ENCODE data around the gene PRSS23. TPM values are rescaled to one million over a fixed set of nuclear protein-coding genes. Genes with fewer than 3 reads are reported as not detected.

PRSS23 gene
- polyA plus RNA-seq, 1 experiment, result 50.3 TPM

DNA sequence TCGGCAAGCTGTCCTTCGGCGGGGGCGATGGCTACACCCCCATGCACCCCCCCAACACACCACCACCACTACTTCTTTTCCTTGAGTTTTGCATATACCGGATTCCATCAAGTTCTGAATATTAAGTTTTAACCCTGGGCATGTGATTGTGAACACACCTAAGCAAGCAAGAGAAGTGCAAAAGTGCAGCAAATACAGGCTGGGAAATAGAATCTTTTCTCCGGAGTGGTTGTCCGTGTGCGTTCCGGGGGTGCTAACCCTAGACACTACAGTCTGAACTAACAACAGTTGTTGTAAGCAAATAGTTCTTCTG lies 574 bp downstream of the PRSS23 start:
- POLR2A ChIA-PET, result interaction anchor here (1.8 kb wide), 1 partner anchor 65 kb away, joined by 7 read pairs; no protein-coding TSS in a partner anchor
- TF ChIP-seq, protein P1, sequence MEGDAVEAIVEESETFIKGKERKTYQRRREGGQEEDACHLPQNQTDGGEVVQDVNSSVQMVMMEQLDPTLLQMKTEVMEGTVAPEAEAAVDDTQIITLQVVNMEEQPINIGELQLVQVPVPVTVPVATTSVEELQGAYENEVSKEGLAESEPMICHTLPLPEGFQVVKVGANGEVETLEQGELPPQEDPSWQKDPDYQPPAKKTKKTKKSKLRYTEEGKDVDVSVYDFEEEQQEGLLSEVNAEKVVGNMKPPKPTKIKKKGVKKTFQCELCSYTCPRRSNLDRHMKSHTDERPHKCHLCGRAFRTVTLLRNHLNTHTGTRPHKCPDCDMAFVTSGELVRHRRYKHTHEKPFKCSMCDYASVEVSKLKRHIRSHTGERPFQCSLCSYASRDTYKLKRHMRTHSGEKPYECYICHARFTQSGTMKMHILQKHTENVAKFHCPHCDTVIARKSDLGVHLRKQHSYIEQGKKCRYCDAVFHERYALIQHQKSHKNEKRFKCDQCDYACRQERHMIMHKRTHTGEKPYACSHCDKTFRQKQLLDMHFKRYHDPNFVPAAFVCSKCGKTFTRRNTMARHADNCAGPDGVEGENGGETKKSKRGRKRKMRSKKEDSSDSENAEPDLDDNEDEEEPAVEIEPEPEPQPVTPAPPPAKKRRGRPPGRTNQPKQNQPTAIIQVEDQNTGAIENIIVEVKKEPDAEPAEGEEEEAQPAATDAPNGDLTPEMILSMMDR (IDR thresholded peaks at IDR 0.05; ENCODE audit: low read depth, low read length), result no peak
- Histone ChIP-seq H3K9me3 (ENCODE audit: control insufficient read depth, insufficient read depth, low read length) (no peaks in the 10 kb centered on the region; the same call in 1 of the 2 replicates), H3K27me3 (ENCODE audit: control insufficient read depth, insufficient read depth, low read length) (no peaks in the 10 kb centered on the region), H3K4me3 (ENCODE audit: low read depth, low read length) (peak overlapping the region; percentile 73), H3K27ac (ENCODE audit: low read depth, low read length) (no peak overlapping the region)
- CTCF ChIA-PET, result interaction anchor here (1.0 to 4.3 kb wide), 3 partner anchors 17 to 370 kb away, joined by 3 to 34 read pairs (median 3); no protein-coding TSS in a partner anchor
- DNase-seq (ENCODE audit: low read depth, low spot score), result no peak

DNA sequence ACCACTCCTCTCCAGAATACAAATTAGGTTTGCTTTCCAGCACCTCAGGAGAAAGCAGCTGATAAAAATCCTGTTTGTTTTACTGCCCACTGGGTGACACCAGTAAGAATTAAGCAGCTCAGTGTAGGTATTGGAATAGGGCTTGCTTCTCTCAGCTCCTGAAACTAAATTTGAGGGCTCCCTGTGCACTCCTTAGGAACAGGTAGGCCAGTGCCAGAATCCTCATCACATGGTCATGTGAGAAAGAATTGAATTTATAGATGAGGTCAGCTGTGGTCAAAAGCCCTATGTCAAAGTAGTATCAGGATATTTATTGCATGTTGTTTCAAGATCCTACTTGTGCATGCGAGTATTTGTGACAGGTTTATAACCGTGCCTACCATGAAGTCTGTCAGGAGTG lies 1.0 kb downstream of the PRSS23 start:
- Histone ChIP-seq H3K9me3 (ENCODE audit: control insufficient read depth, insufficient read depth, low read length) (no peaks in the 10 kb centered on the region; the same call in 1 of the 2 replicates), H3K4me3 (ENCODE audit: low read depth, low read length) (peak overlapping the region; percentile 73), H3K27me3 (ENCODE audit: control insufficient read depth, insufficient read depth, low read length) (no peaks in the 10 kb centered on the region), H3K27ac (ENCODE audit: low read depth, low read length) (no peak overlapping the region)
- ChIA-PET POLR2A (interaction anchor here (1.8 kb wide), 1 partner anchor 65 kb away, joined by 7 read pairs; no protein-coding TSS in a partner anchor), CTCF (interaction anchor here (1.0 to 4.3 kb wide), 3 partner anchors 16 to 371 kb away, joined by 3 to 34 read pairs (median 3); no protein-coding TSS in a partner anchor)
- DNase-seq (ENCODE audit: low read depth, low spot score), result no peak
- TF ChIP-seq, protein P1 (IDR thresholded peaks at IDR 0.05; ENCODE audit: low read depth, low read length), result no peak

DNA sequence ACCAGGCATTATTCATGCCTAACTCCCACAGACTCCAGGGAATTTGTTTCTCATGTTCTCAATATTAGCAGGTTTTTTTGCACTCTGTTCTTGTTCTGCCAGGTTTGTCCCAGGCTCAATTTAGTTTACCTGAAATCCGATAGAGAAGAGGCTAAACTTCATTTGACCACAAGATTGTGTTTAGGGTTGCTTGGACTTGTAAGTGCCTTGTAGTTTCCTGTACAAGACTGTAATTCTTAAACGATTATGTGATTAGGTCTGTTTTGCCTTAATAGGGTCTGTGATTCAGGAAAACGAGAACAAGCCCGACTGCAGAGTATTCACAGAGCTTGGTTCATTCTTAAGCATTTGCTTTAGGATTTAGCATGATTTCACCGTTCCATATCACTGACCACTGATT lies 1.8 kb downstream of the PRSS23 start:
- Histone ChIP-seq H3K4me3 (ENCODE audit: low read depth, low read length) (peak overlapping the region; percentile 73), H3K27me3 (ENCODE audit: control insufficient read depth, insufficient read depth, low read length) (no peaks in the 10 kb centered on the region), H3K27ac (ENCODE audit: low read depth, low read length) (no peak overlapping the region), H3K9me3 (ENCODE audit: control insufficient read depth, insufficient read depth, low read length) (no peaks in the 10 kb centered on the region; the same call in 1 of the 2 replicates)
- TF ChIP-seq, protein P1 (IDR thresholded peaks at IDR 0.05; ENCODE audit: low read depth, low read length), result no peak
- ChIA-PET POLR2A (no interaction called here), CTCF (interaction anchor here (1.4 to 4.3 kb wide), 2 partner anchors 193 to 372 kb away, joined by 3 to 34 read pairs; no protein-coding TSS in a partner anchor)
- no peak for DNase-seq (ENCODE audit: low read depth, low spot score)

DNA sequence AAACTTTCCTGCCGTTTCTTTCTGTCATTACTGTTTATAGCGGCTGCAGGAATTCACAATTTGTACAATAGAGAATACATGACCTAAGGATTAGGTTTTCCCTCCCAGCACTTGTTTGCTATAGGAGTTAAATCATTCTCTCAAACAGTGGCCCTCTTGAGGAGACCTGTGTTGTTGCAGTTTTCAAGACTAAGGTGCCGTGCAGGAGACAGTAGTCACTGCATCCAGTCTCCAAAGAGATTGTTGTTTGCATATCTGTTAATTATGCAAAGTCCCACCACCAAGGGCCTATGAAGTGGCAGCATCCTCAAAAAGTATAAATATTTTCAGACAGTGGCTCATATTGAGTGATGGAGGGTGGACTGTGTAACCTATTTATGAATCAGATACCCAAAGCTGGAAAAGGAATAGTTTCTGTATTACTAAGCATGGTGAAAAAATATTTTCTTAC lies 2.3 kb downstream of the PRSS23 start:
- ChIA-PET POLR2A (interaction anchor here (0.9 kb wide), 1 partner anchor 110 kb away, joined by 3 read pairs; no protein-coding TSS in a partner anchor), CTCF (interaction anchor here (0.8 to 4.3 kb wide), 2 partner anchors 9 to 194 kb away, joined by 3 to 34 read pairs; no protein-coding TSS in a partner anchor)
- TF ChIP-seq, protein P1 (IDR thresholded peaks at IDR 0.05; ENCODE audit: low read depth, low read length), result peak; percentile 68
- peak overlapping the region; percentile 37 for H3K4me3 ChIP-seq (ENCODE audit: low read depth, low read length)
- DNase-seq (ENCODE audit: low read depth, low spot score), result no peak
- H3K9me3 ChIP-seq (ENCODE audit: control insufficient read depth, insufficient read depth, low read length), result no peaks in the 10 kb centered on the region; the same call in 1 of the 2 replicates
- H3K27ac ChIP-seq (ENCODE audit: low read depth, low read length), result no peak overlapping the region
- no peaks in the 10 kb centered on the region for H3K27me3 ChIP-seq (ENCODE audit: control insufficient read depth, insufficient read depth, low read length)

All from AG04450 (cell line).